Measurements from ENCODE around the gene ABLIM1. TPM values are rescaled to one million over a fixed set of nuclear protein-coding genes. Genes with fewer than 3 reads are reported as not detected.

The ABLIM1 gene
- total and polyA plus RNA-seq, 3 donors from 2014 or later = 90.0 to 137 (median 128) TPM

DNA sequence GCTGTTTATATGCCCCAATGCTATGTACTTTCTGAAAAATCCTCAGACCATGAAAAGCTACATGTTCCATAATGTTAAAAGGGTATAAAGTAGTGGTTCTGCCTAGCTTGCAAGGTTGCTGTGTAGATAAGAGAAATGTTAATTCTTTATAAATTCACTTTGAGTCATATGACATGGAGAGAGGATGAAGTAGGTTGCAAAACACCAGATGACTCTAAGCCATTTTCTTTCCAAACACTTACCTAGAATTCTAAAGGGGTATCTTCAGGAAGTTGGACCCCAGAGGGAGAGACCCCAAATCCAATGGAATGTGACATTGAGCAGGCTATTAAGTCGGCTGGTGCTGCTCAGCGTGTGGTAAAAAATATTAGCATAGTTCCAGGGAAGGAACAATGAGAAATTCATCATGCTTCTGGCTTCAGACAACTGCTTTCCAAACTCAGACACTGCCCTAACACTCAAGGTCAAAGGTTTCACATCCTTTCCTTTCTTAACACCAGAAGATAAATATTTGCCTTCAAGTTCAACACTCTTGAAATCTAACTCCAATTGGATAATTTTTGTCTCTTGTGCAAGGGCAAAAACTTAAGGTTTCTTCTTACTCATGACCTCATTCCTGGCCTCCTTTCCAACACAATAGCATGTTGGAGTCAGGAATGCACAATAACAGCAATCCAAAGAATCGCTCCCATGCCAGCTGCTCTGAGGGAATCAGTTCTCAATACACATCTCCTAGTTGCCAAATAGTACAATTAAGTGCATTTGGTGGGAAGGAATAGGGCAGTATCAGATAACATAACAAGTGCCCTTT, 153.1 kb downstream of the ABLIM1 start:
- WGBS, 2 donors = 28 to 32% methylated on average over 3 of the region's 3 CpGs
- peak overlapping the region; percentile 67 to 82 for H3K27ac ChIP-seq
- H3K4me1 ChIP-seq = peaks cover 53% of the 10 kb centered on the region
- intact Hi-C loops (cut with DNase I; ENCODE audit: low total_unique reads) = no loop called here
- no peak overlapping the region for H3K4me3 ChIP-seq
- no peaks in the 10 kb centered on the region for H3K27me3 ChIP-seq
- no peak for TF ChIP-seq POLR2A (IDR thresholded peaks at IDR 0.05)
- TF ChIP-seq, protein P1, sequence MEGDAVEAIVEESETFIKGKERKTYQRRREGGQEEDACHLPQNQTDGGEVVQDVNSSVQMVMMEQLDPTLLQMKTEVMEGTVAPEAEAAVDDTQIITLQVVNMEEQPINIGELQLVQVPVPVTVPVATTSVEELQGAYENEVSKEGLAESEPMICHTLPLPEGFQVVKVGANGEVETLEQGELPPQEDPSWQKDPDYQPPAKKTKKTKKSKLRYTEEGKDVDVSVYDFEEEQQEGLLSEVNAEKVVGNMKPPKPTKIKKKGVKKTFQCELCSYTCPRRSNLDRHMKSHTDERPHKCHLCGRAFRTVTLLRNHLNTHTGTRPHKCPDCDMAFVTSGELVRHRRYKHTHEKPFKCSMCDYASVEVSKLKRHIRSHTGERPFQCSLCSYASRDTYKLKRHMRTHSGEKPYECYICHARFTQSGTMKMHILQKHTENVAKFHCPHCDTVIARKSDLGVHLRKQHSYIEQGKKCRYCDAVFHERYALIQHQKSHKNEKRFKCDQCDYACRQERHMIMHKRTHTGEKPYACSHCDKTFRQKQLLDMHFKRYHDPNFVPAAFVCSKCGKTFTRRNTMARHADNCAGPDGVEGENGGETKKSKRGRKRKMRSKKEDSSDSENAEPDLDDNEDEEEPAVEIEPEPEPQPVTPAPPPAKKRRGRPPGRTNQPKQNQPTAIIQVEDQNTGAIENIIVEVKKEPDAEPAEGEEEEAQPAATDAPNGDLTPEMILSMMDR (IDR thresholded peaks at IDR 0.05) = no peak
- H3K9me3 ChIP-seq = no peaks in the 10 kb centered on the region
- DNase-seq = peak; percentile 50
- no peaks in the 10 kb centered on the region for H3K36me3 ChIP-seq (ENCODE audit: low read depth, missing control alignments)

DNA sequence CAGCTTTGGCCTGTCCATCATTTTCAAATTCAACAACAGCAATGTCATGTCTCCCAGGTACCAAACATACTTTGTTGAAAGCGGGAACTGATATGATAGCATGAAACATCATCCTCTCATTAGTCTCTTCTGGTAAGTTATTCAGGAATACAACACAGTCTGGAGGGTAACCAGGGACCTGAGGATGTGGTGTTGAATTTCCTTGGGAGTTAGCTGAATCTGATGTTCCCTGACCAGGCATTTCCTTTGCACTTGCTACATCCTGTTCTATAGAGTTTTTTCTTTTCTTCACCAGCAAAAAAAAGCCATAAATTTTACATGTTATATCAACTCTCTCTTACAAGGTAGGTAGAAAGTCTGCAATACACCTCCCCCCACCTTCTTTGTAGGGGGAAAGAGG, 156.0 kb downstream of the ABLIM1 start:
- no peak for TF ChIP-seq POLR2A (IDR thresholded peaks at IDR 0.05)
- TF ChIP-seq, protein P1 (IDR thresholded peaks at IDR 0.05) = no peak
- no peak overlapping the region for H3K27ac ChIP-seq
- 97 to 100% methylated on average over 1 of the region's 1 CpG for WGBS, 2 donors
- intact Hi-C loops (cut with DNase I; ENCODE audit: low total_unique reads) = no loop called here
- H3K27me3 ChIP-seq = no peaks in the 10 kb centered on the region
- no peak for DNase-seq
- no peaks in the 10 kb centered on the region for H3K36me3 ChIP-seq (ENCODE audit: low read depth, missing control alignments)
- H3K4me3 ChIP-seq = no peak overlapping the region
- H3K4me1 ChIP-seq = peaks cover 49% of the 10 kb centered on the region
- no peaks in the 10 kb centered on the region for H3K9me3 ChIP-seq

- H3K27ac ChIP-seq = no peak overlapping the region
- peaks cover 48% of the 10 kb centered on the region for H3K4me1 ChIP-seq
- no peaks in the 10 kb centered on the region for H3K9me3 ChIP-seq
- intact Hi-C loops (cut with DNase I; ENCODE audit: low total_unique reads) = no loop called here
- DNase-seq = no peak
- WGBS, 2 donors = 90% methylated on average over 1 of the region's 1 CpG
- H3K4me3 ChIP-seq = no peak overlapping the region
- TF ChIP-seq, protein P1 (IDR thresholded peaks at IDR 0.05) = peak in 1 of 3 experiments; percentile 25
- no peak for TF ChIP-seq POLR2A (IDR thresholded peaks at IDR 0.05)
- H3K36me3 ChIP-seq (ENCODE audit: low read depth, missing control alignments) = no peaks in the 10 kb centered on the region
- H3K27me3 ChIP-seq = no peaks in the 10 kb centered on the region
Measured at GRCh38 chr10:114501650-114502049, 156.4 kb downstream of the ABLIM1 start.

GRCh38 chr10:114500643-114501042, 157.4 kb downstream of the ABLIM1 start:
- Histone ChIP-seq H3K9me3 (no peaks in the 10 kb centered on the region), H3K36me3 (ENCODE audit: low read depth, missing control alignments) (no peaks in the 10 kb centered on the region), H3K27me3 (no peaks in the 10 kb centered on the region), H3K4me1 (peaks cover 38% of the 10 kb centered on the region), H3K27ac (no peak overlapping the region), H3K4me3 (no peak overlapping the region)
- WGBS, 2 donors = 81 to 89% methylated on average over 2 of the region's 2 CpGs
- no peak for TF ChIP-seq POLR2A (IDR thresholded peaks at IDR 0.05)
- TF ChIP-seq, protein P1 (IDR thresholded peaks at IDR 0.05) = no peak
- no peak for DNase-seq
- intact Hi-C loops (cut with DNase I; ENCODE audit: low total_unique reads) = no loop called here

Measured in testis (tissue), 3 donors.